Measurements from ENCODE around the gene GALNT8. TPM values are rescaled to one million over a fixed set of nuclear protein-coding genes. Genes with fewer than 3 reads are reported as not detected.

Gene GALNT8
- total RNA-seq = under 1 TPM; 0.26 to 0.42 TPM

GRCh38 chr12:4719821-4720636 is at the start of gene GALNT8:
Gene GALNT8 (plus strand): TSS chr12:4720400. CDS start chr12:4720678, 278 bp downstream.
- no peak within 1 kb of the TSS for H3K4me3 Mint-ChIP-seq
- CTCF ChIA-PET = no interaction called here

GRCh38 chr12:4679711-4680110 is 40.5 kb upstream of the GALNT8 start:
- intact Hi-C loops (cut with micrococcal nuclease) = no loop called here
- H3K36me3 Mint-ChIP-seq (ENCODE audit: low read depth) = peaks cover 25% of the 10 kb centered on the region

More at GRCh38 chr12:4719821-4720636, at the start of gene GALNT8:
- no peak for DNase-seq
- intact Hi-C loops (cut with micrococcal nuclease) = no loop called here
- peaks cover 15% of the 10 kb centered on the region for H3K27me3 Mint-ChIP-seq (ENCODE audit: low read depth)
- no peak within 1 kb of the TSS for H3K27ac Mint-ChIP-seq
- H3K36me3 Mint-ChIP-seq (ENCODE audit: low read depth) = no peaks in the 10 kb centered on the region
- no peaks in the 10 kb centered on the region for H3K9me3 Mint-ChIP-seq
- no peaks in the 10 kb centered on the region for H3K4me1 Mint-ChIP-seq (ENCODE audit: low read depth)

GRCh38 chr12:4681732-4682131 is 38.5 kb upstream of the GALNT8 start:
- Mint-ChIP-seq H3K27me3 (ENCODE audit: low read depth) (no peaks in the 10 kb centered on the region), H3K4me1 (ENCODE audit: low read depth) (no peaks in the 10 kb centered on the region), H3K4me3 (no peak overlapping the region), H3K27ac (no peak overlapping the region), H3K36me3 (ENCODE audit: low read depth) (peaks cover 40% of the 10 kb centered on the region), H3K9me3 (no peaks in the 10 kb centered on the region)
- intact Hi-C loops (cut with micrococcal nuclease) = no loop called here
- CTCF ChIA-PET = no interaction called here
- DNase-seq = no peak

More at GRCh38 chr12:4679711-4680110, 40.5 kb upstream of the GALNT8 start:
- no peaks in the 10 kb centered on the region for H3K4me1 Mint-ChIP-seq (ENCODE audit: low read depth)
- no peak overlapping the region for H3K4me3 Mint-ChIP-seq
- CTCF ChIA-PET = no interaction called here
- no peaks in the 10 kb centered on the region for H3K27me3 Mint-ChIP-seq (ENCODE audit: low read depth)
- H3K9me3 Mint-ChIP-seq = no peaks in the 10 kb centered on the region
- no peak for DNase-seq
- no peak overlapping the region for H3K27ac Mint-ChIP-seq

GRCh38 chr12:4685317-4685716 is 34.9 kb upstream of the GALNT8 start:
- Mint-ChIP-seq H3K4me3 (no peak overlapping the region), H3K27ac (no peak overlapping the region), H3K27me3 (ENCODE audit: low read depth) (no peaks in the 10 kb centered on the region), H3K9me3 (no peaks in the 10 kb centered on the region), H3K36me3 (ENCODE audit: low read depth) (peaks cover 50% of the 10 kb centered on the region), H3K4me1 (ENCODE audit: low read depth) (no peaks in the 10 kb centered on the region)
- no peak for DNase-seq
- CTCF ChIA-PET = no interaction called here
- intact Hi-C loops (cut with micrococcal nuclease) = no loop called here

GRCh38 chr12:4690760-4691159 is 29.4 kb upstream of the GALNT8 start:
- DNase-seq = no peak
- CTCF ChIA-PET = no interaction called here
- Mint-ChIP-seq H3K4me1 (ENCODE audit: low read depth) (no peaks in the 10 kb centered on the region), H3K27ac (no peak overlapping the region), H3K27me3 (ENCODE audit: low read depth) (no peaks in the 10 kb centered on the region), H3K9me3 (no peaks in the 10 kb centered on the region), H3K36me3 (ENCODE audit: low read depth) (peaks cover 38% of the 10 kb centered on the region), H3K4me3 (no peak overlapping the region)
- intact Hi-C loops (cut with micrococcal nuclease) = no loop called here

GRCh38 chr12:4700621-4701026 is 19.6 kb upstream of the GALNT8 start:
- H3K27me3 Mint-ChIP-seq (ENCODE audit: low read depth) = no peaks in the 10 kb centered on the region
- H3K4me3 Mint-ChIP-seq = no peak overlapping the region
- H3K4me1 Mint-ChIP-seq (ENCODE audit: low read depth) = peaks cover 2% of the 10 kb centered on the region
- H3K9me3 Mint-ChIP-seq = no peaks in the 10 kb centered on the region
- peaks cover 7% of the 10 kb centered on the region for H3K36me3 Mint-ChIP-seq (ENCODE audit: low read depth)
- intact Hi-C loops (cut with micrococcal nuclease) = no loop called here
- H3K27ac Mint-ChIP-seq = no peak overlapping the region
- DNase-seq = no peak
- CTCF ChIA-PET = no interaction called here

- H3K4me1 Mint-ChIP-seq (ENCODE audit: low read depth) = peaks cover 2% of the 10 kb centered on the region
- H3K9me3 Mint-ChIP-seq = no peaks in the 10 kb centered on the region
- H3K36me3 Mint-ChIP-seq (ENCODE audit: low read depth) = peaks cover 6% of the 10 kb centered on the region
- CTCF ChIA-PET = interaction anchor here (0.7 kb wide), 1 partner anchor 85 kb away, joined by 3 read pairs; no protein-coding TSS in a partner anchor
- DNase-seq = no peak
- intact Hi-C loops (cut with micrococcal nuclease) = no loop called here
- no peak overlapping the region for H3K4me3 Mint-ChIP-seq
- H3K27ac Mint-ChIP-seq = no peak overlapping the region
- H3K27me3 Mint-ChIP-seq (ENCODE audit: low read depth) = peaks cover 3% of the 10 kb centered on the region
Measured at GRCh38 chr12:4701395-4702190, 18.6 kb upstream of the GALNT8 start.

GRCh38 chr12:4703676-4704075 is 16.5 kb upstream of the GALNT8 start:
- H3K27me3 Mint-ChIP-seq (ENCODE audit: low read depth) = peaks cover 3% of the 10 kb centered on the region
- no peak overlapping the region for H3K4me3 Mint-ChIP-seq
- CTCF ChIA-PET = interaction anchor here (0.6 kb wide), 1 partner anchor 961 kb away, joined by 5 read pairs; no protein-coding TSS in a partner anchor
- H3K4me1 Mint-ChIP-seq (ENCODE audit: low read depth) = peaks cover 2% of the 10 kb centered on the region
- H3K9me3 Mint-ChIP-seq = no peaks in the 10 kb centered on the region
- DNase-seq = no peak
- H3K36me3 Mint-ChIP-seq (ENCODE audit: low read depth) = peaks cover 6% of the 10 kb centered on the region
- H3K27ac Mint-ChIP-seq = no peak overlapping the region
- intact Hi-C loops (cut with micrococcal nuclease) = no loop called here

- DNase-seq = no peak
- H3K9me3 Mint-ChIP-seq = no peaks in the 10 kb centered on the region
- peaks cover 3% of the 10 kb centered on the region for H3K27me3 Mint-ChIP-seq (ENCODE audit: low read depth)
- H3K36me3 Mint-ChIP-seq (ENCODE audit: low read depth) = peaks cover 1% of the 10 kb centered on the region
- intact Hi-C loops (cut with micrococcal nuclease) = no loop called here
- no peak overlapping the region for H3K4me3 Mint-ChIP-seq
- no peak overlapping the region for H3K27ac Mint-ChIP-seq
- H3K4me1 Mint-ChIP-seq (ENCODE audit: low read depth) = peaks cover 2% of the 10 kb centered on the region
- CTCF ChIA-PET = interaction anchor here (0.5 kb wide), 1 partner anchor 823 kb away, joined by 5 read pairs; no protein-coding TSS in a partner anchor
Measured at GRCh38 chr12:4705824-4706223, 14.4 kb upstream of the GALNT8 start.

GRCh38 chr12:4707306-4707705 is 12.9 kb upstream of the GALNT8 start:
- Mint-ChIP-seq H3K27me3 (ENCODE audit: low read depth) (peaks cover 3% of the 10 kb centered on the region), H3K36me3 (ENCODE audit: low read depth) (peaks cover 1% of the 10 kb centered on the region), H3K9me3 (no peaks in the 10 kb centered on the region), H3K27ac (no peak overlapping the region), H3K4me3 (no peak overlapping the region), H3K4me1 (ENCODE audit: low read depth) (peaks cover 2% of the 10 kb centered on the region)
- CTCF ChIA-PET = no interaction called here
- intact Hi-C loops (cut with micrococcal nuclease) = no loop called here
- DNase-seq = no peak

- no peaks in the 10 kb centered on the region for H3K9me3 Mint-ChIP-seq
- peaks cover 3% of the 10 kb centered on the region for H3K27me3 Mint-ChIP-seq (ENCODE audit: low read depth)
- no peak for DNase-seq
- intact Hi-C loops (cut with micrococcal nuclease) = no loop called here
- peaks cover 2% of the 10 kb centered on the region for H3K4me1 Mint-ChIP-seq (ENCODE audit: low read depth)
- H3K27ac Mint-ChIP-seq = no peak overlapping the region
- CTCF ChIA-PET = no interaction called here
- no peak overlapping the region for H3K4me3 Mint-ChIP-seq
- no peaks in the 10 kb centered on the region for H3K36me3 Mint-ChIP-seq (ENCODE audit: low read depth)
Measured at GRCh38 chr12:4710113-4710512, 10.1 kb upstream of the GALNT8 start.

- no peak for DNase-seq
- intact Hi-C loops (cut with micrococcal nuclease) = no loop called here
- Mint-ChIP-seq H3K4me1 (ENCODE audit: low read depth) (no peaks in the 10 kb centered on the region), H3K27me3 (ENCODE audit: low read depth) (peaks cover 2% of the 10 kb centered on the region), H3K27ac (no peak overlapping the region), H3K9me3 (no peaks in the 10 kb centered on the region), H3K4me3 (no peak overlapping the region), H3K36me3 (ENCODE audit: low read depth) (no peaks in the 10 kb centered on the region)
- CTCF ChIA-PET = no interaction called here
Measured at GRCh38 chr12:4714879-4715278, 5.3 kb upstream of the GALNT8 start.
